HEK293 (cell line): ENCODE measurements around the gene CCDC27.

Source experiments
- EGR2 ChIP-seq: fragments of 450-650 bp; formaldehyde crosslinking; IDR thresholded peaks from 2 replicates; pipeline ENCODE4 v1.5.1; 2016; ENCODE audit warnings: low read depth, missing biosample characterization, missing genetic modification characterization
- KLF1 ChIP-seq: fragments of 450-650 bp; formaldehyde crosslinking; IDR thresholded peaks from 2 replicates; pipeline ENCODE4 v1.5.1; 2016; ENCODE audit warnings: missing biosample characterization, missing genetic modification characterization
- KLF10 ChIP-seq: fragments of 450-650 bp; IDR thresholded peaks from 2 replicates; pipeline ENCODE4 v1.5.1; 2018; ENCODE audit warnings: missing biosample characterization, mild to moderate bottlenecking, missing genetic modification characterization
- KLF16 ChIP-seq: fragments of 450-650 bp; formaldehyde crosslinking; IDR thresholded peaks from 2 replicates; pipeline ENCODE4 v1.5.1; 2017; ENCODE audit warnings: missing biosample characterization, missing genetic modification characterization
- KLF9 ChIP-seq: fragments of 450-650 bp; formaldehyde crosslinking; IDR thresholded peaks from 2 replicates; pipeline ENCODE4 v1.5.1; 2016; ENCODE audit warnings: missing biosample characterization, missing genetic modification characterization, low read depth
- PRDM1 ChIP-seq: fragments of 450-650 bp; formaldehyde crosslinking; IDR thresholded peaks from 2 replicates; pipeline ENCODE4; 2016; ENCODE audit warnings: missing biosample characterization, missing genetic modification characterization
- PRDM2 ChIP-seq: fragments of 450-650 bp; formaldehyde crosslinking; IDR thresholded peaks from 2 replicates; pipeline ENCODE4 v1.5.1; 2016; ENCODE audit warnings: missing biosample characterization, missing genetic modification characterization, borderline replicate concordance
- SCRT2 ChIP-seq: fragments of 450-650 bp; formaldehyde crosslinking; IDR thresholded peaks from 2 replicates; pipeline ENCODE4 v1.5.1; 2016; ENCODE audit warnings: missing biosample characterization, missing genetic modification characterization
- SETDB1 ChIP-seq: IDR thresholded peaks from one replicate; pipeline ENCODE4 v1.6.1; 2017; ENCODE audit warnings: mild to moderate bottlenecking, low read length, moderate library complexity, mixed read lengths; ENCODE audit not compliant: insufficient read length
- TRIM28 ChIP-seq: IDR thresholded peaks from 2 replicates; pipeline ENCODE4 v1.6.1; 2011; ENCODE audit warnings: low read length, control low read depth, borderline replicate concordance
- ZBTB1 ChIP-seq: fragments of 450-650 bp; formaldehyde crosslinking; IDR thresholded peaks from 2 replicates; pipeline ENCODE4 v1.5.1; 2016; ENCODE audit warnings: missing biosample characterization, missing genetic modification characterization
- ZBTB11 ChIP-seq: fragments of 450-650 bp; formaldehyde crosslinking; conservative IDR thresholded peaks from 2 replicates; pipeline ENCODE4 v1.5.1; 2016; ENCODE audit warnings: low read depth, missing biosample characterization, missing genetic modification characterization
- ZBTB8A ChIP-seq: fragments of 450-650 bp; formaldehyde crosslinking; IDR thresholded peaks from 2 replicates; pipeline ENCODE4 v1.5.1; 2016; ENCODE audit warnings: missing biosample characterization, missing genetic modification characterization
- ZFHX2 ChIP-seq: fragments of 450-650 bp; formaldehyde crosslinking; conservative IDR thresholded peaks from 2 replicates; pipeline ENCODE4 v1.5.1; 2016; ENCODE audit warnings: missing biosample characterization, missing genetic modification characterization
- ZNF133 ChIP-seq: fragments of 450-650 bp; formaldehyde crosslinking; IDR thresholded peaks from 2 replicates; pipeline ENCODE4 v1.5.1; 2016; ENCODE audit warnings: missing biosample characterization, missing genetic modification characterization
- ZNF138 ChIP-seq: fragments of 450-650 bp; formaldehyde crosslinking; IDR thresholded peaks from 2 replicates; pipeline ENCODE4 v1.5.1; 2016; ENCODE audit warnings: missing biosample characterization, missing genetic modification characterization, borderline replicate concordance
- ZNF169 ChIP-seq: fragments of 450-650 bp; formaldehyde crosslinking; IDR thresholded peaks from 2 replicates; pipeline ENCODE4 v1.5.1; 2016; ENCODE audit warnings: missing biosample characterization, missing genetic modification characterization
- ZNF214 ChIP-seq: fragments of 450-650 bp; formaldehyde crosslinking; IDR thresholded peaks from 2 replicates; pipeline ENCODE4 v1.5.1; 2017; ENCODE audit warnings: missing biosample characterization, mild to moderate bottlenecking, missing genetic modification characterization, borderline replicate concordance
- ZNF335 ChIP-seq: fragments of 450-650 bp; formaldehyde crosslinking; conservative IDR thresholded peaks from 2 replicates; pipeline ENCODE4 v1.5.1; 2016; ENCODE audit warnings: missing biosample characterization, missing genetic modification characterization
- ZNF449 ChIP-seq: fragments of 450-650 bp; formaldehyde crosslinking; IDR thresholded peaks from 2 replicates; pipeline ENCODE4 v1.5.1; 2017; ENCODE audit warnings: missing biosample characterization, mild to moderate bottlenecking, missing genetic modification characterization, moderate library complexity
- ZNF473 ChIP-seq: fragments of 450-650 bp; formaldehyde crosslinking; IDR thresholded peaks from 2 replicates; pipeline ENCODE4 v1.5.1; 2017; ENCODE audit warnings: missing biosample characterization, missing genetic modification characterization
- ZNF510 ChIP-seq: fragments of 450-650 bp; formaldehyde crosslinking; IDR thresholded peaks from 2 replicates; pipeline ENCODE4 v1.5.1; 2018; ENCODE audit warnings: mild to moderate bottlenecking, missing genetic modification characterization, missing biosample characterization; ENCODE audit not compliant: insufficient replicate concordance
- ZNF571 ChIP-seq: fragments of 450-650 bp; formaldehyde crosslinking; IDR thresholded peaks from 2 replicates; pipeline ENCODE4 v1.5.0; 2017; ENCODE audit warnings: missing biosample characterization, missing genetic modification characterization
- ZNF747 ChIP-seq: fragments of 450-650 bp; formaldehyde crosslinking; IDR thresholded peaks from 2 replicates; pipeline ENCODE4 v1.5.1; 2016; ENCODE audit warnings: missing biosample characterization, missing genetic modification characterization
- ZNF791 ChIP-seq: fragments of 450-650 bp; formaldehyde crosslinking; IDR thresholded peaks from 2 replicates; pipeline ENCODE4 v1.5.1; 2016; ENCODE audit warnings: missing biosample characterization, missing genetic modification characterization
- TF ChIP-seq, protein P1 (sequence below): fragments of 450-650 bp; formaldehyde crosslinking; optimal IDR thresholded peaks from 2 replicates; pipeline ENCODE3; 2016; ENCODE audit warnings: missing biosample characterization, mild to moderate bottlenecking, missing genetic modification characterization
- TF ChIP-seq, protein P2 (sequence below): IDR thresholded peaks from 2 replicates; pipeline ENCODE4 v1.6.1; 2011; ENCODE audit warnings: mild to moderate bottlenecking, low read depth, low read length, borderline replicate concordance

Gene CCDC27

GRCh38 chr1:3746830-3747521 lies 5.3 kb upstream of the CCDC27 start (continued):
- TF ChIP-seq ZNF571 (no peak), ZNF449 (tag by site-specific recombination) (peak; percentile 90), EGR2 (tag by site-specific recombination) (0 out of 2 replicates have a peak, but pooled peaks have one; percentile 16), ZNF473 (no peak), ZNF747 (tag by site-specific recombination) (no peak), ZNF138 (tag by site-specific recombination) (no peak), ZBTB11 (tag by site-specific recombination) (peak; percentile 82), ZNF791 (no peak), SETDB1 (no peak), KLF1 (tag by site-specific recombination) (peak; percentile 63; the same call in 1 of the 2 replicates), TRIM28 (no peak), KLF16 (tag by site-specific recombination) (0 out of 2 replicates have a peak, but pooled peaks have one; percentile 15), PRDM2 (tag by site-specific recombination) (no peak), ZNF133 (no peak), ZNF335 (tag by site-specific recombination) (no peak; the same call in 1 of the 2 replicates), ZNF510 (tag by site-specific recombination) (no peak), KLF10 (tag by site-specific recombination) (0 out of 2 replicates have a peak, but pooled peaks have one; percentile 45), KLF9 (tag by site-specific recombination) (peak; percentile 34; the same call in 1 of the 2 replicates), ZNF169 (tag by site-specific recombination) (no peak), ZBTB1 (tag by site-specific recombination) (peak; percentile 64; the same call in 1 of the 2 replicates), SCRT2 (no peak), ZNF214 (tag by site-specific recombination) (no peak), PRDM1 (no peak), ZBTB8A (tag by site-specific recombination) (0 out of 2 replicates have a peak, but pooled peaks have one; percentile 30), ZFHX2 (tag by site-specific recombination) (peak; percentile 39; the same call in 1 of the 2 replicates)
- TF ChIP-seq, protein P1, sequence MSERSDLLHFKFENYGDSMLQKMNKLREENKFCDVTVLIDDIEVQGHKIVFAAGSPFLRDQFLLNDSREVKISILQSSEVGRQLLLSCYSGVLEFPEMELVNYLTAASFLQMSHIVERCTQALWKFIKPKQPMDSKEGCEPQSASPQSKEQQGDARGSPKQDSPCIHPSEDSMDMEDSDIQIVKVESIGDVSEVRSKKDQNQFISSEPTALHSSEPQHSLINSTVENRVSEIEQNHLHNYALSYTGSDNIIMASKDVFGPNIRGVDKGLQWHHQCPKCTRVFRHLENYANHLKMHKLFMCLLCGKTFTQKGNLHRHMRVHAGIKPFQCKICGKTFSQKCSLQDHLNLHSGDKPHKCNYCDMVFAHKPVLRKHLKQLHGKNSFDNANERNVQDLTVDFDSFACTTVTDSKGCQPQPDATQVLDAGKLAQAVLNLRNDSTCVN, result peak; percentile 59
- TF ChIP-seq, protein P2, sequence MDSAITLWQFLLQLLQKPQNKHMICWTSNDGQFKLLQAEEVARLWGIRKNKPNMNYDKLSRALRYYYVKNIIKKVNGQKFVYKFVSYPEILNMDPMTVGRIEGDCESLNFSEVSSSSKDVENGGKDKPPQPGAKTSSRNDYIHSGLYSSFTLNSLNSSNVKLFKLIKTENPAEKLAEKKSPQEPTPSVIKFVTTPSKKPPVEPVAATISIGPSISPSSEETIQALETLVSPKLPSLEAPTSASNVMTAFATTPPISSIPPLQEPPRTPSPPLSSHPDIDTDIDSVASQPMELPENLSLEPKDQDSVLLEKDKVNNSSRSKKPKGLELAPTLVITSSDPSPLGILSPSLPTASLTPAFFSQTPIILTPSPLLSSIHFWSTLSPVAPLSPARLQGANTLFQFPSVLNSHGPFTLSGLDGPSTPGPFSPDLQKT, result peak; percentile 47; the same call in 1 of the 2 replicates
